ENCODE measurements around the gene MYT1.

The MYT1 gene

GRCh38 chr20:64210656-64211369 lies 46.6 kb downstream of the MYT1 start:
- Histone ChIP-seq H3K4me3 (ENCODE audit: extremely low read depth, insufficient read depth, low read length, poor library complexity, severe bottlenecking) (no peak overlapping the region), H3K36me3 (ENCODE audit: control insufficient read depth, insufficient read depth, low read length) (no peaks in the 10 kb centered on the region), H3K9me3 (ENCODE audit: control insufficient read depth, low read length) (no peaks in the 10 kb centered on the region), H3K27ac (ENCODE audit: low read depth, low read length, severe bottlenecking) (no peak overlapping the region), H3K4me1 (ENCODE audit: control insufficient read depth, insufficient read depth, low read length, poor library complexity, severe bottlenecking) (no peaks in the 10 kb centered on the region)
- 80 to 88% methylated on average over 8 to 13 of the region's 15 CpGs for WGBS, 2 experiments (ENCODE audit: insufficient coverage in 2 of 2)

GRCh38 chr20:64211874-64212658 lies 47.8 kb downstream of the MYT1 start:
- Histone ChIP-seq H3K27ac (ENCODE audit: low read depth, low read length, severe bottlenecking) (no peak overlapping the region), H3K36me3 (ENCODE audit: control insufficient read depth, insufficient read depth, low read length) (no peaks in the 10 kb centered on the region), H3K9me3 (ENCODE audit: control insufficient read depth, low read length) (no peaks in the 10 kb centered on the region), H3K4me1 (ENCODE audit: control insufficient read depth, insufficient read depth, low read length, poor library complexity, severe bottlenecking) (no peaks in the 10 kb centered on the region), H3K4me3 (ENCODE audit: extremely low read depth, insufficient read depth, low read length, poor library complexity, severe bottlenecking) (no peak overlapping the region)
- 78 to 91% methylated on average over 6 to 7 of the region's 21 CpGs for WGBS, 2 experiments (ENCODE audit: insufficient coverage in 2 of 2)

GRCh38 chr20:64212755-64213154 lies 48.5 kb downstream of the MYT1 start:
- Histone ChIP-seq H3K27ac (ENCODE audit: low read depth, low read length, severe bottlenecking) (no peak overlapping the region), H3K4me3 (ENCODE audit: extremely low read depth, insufficient read depth, low read length, poor library complexity, severe bottlenecking) (no peak overlapping the region), H3K9me3 (ENCODE audit: control insufficient read depth, low read length) (no peaks in the 10 kb centered on the region), H3K4me1 (ENCODE audit: control insufficient read depth, insufficient read depth, low read length, poor library complexity, severe bottlenecking) (no peaks in the 10 kb centered on the region), H3K36me3 (ENCODE audit: control insufficient read depth, insufficient read depth, low read length) (no peaks in the 10 kb centered on the region)
- WGBS, 2 experiments (ENCODE audit: insufficient coverage in 2 of 2): 76 to 81% methylated on average over 7 of the region's 7 CpGs

GRCh38 chr20:64214113-64214512 lies 49.9 kb downstream of the MYT1 start:
- H3K27ac ChIP-seq (ENCODE audit: low read depth, low read length, severe bottlenecking): no peak overlapping the region
- no peaks in the 10 kb centered on the region for H3K4me1 ChIP-seq (ENCODE audit: control insufficient read depth, insufficient read depth, low read length, poor library complexity, severe bottlenecking)
- no peaks in the 10 kb centered on the region for H3K36me3 ChIP-seq (ENCODE audit: control insufficient read depth, insufficient read depth, low read length)
- H3K4me3 ChIP-seq (ENCODE audit: extremely low read depth, insufficient read depth, low read length, poor library complexity, severe bottlenecking): no peak overlapping the region
- WGBS, 2 experiments (ENCODE audit: insufficient coverage in 2 of 2): 84 to 93% methylated on average over 10 of the region's 10 CpGs
- H3K9me3 ChIP-seq (ENCODE audit: control insufficient read depth, low read length): no peaks in the 10 kb centered on the region

GRCh38 chr20:64214952-64215351 lies 50.7 kb downstream of the MYT1 start:
- Histone ChIP-seq H3K4me3 (ENCODE audit: extremely low read depth, insufficient read depth, low read length, poor library complexity, severe bottlenecking) (no peak overlapping the region), H3K27ac (ENCODE audit: low read depth, low read length, severe bottlenecking) (no peak overlapping the region), H3K9me3 (ENCODE audit: control insufficient read depth, low read length) (no peaks in the 10 kb centered on the region), H3K36me3 (ENCODE audit: control insufficient read depth, insufficient read depth, low read length) (no peaks in the 10 kb centered on the region), H3K4me1 (ENCODE audit: control insufficient read depth, insufficient read depth, low read length, poor library complexity, severe bottlenecking) (no peaks in the 10 kb centered on the region)
- 81 to 82% methylated on average over 3 to 6 of the region's 6 CpGs for WGBS, 2 experiments (ENCODE audit: insufficient coverage in 2 of 2)

- Histone ChIP-seq H3K4me1 (ENCODE audit: control insufficient read depth, insufficient read depth, low read length, poor library complexity, severe bottlenecking) (no peaks in the 10 kb centered on the region), H3K4me3 (ENCODE audit: extremely low read depth, insufficient read depth, low read length, poor library complexity, severe bottlenecking) (no peak overlapping the region), H3K27ac (ENCODE audit: low read depth, low read length, severe bottlenecking) (no peak overlapping the region), H3K9me3 (ENCODE audit: control insufficient read depth, low read length) (no peaks in the 10 kb centered on the region), H3K36me3 (ENCODE audit: control insufficient read depth, insufficient read depth, low read length) (no peaks in the 10 kb centered on the region)
- WGBS, 2 experiments (ENCODE audit: insufficient coverage in 2 of 2): 91 to 92% methylated on average over 3 of the region's 3 CpGs
Observed at GRCh38 chr20:64216036-64216435, 51.8 kb downstream of the MYT1 start.

- 79 to 90% methylated on average over 6 to 7 of the region's 11 CpGs for WGBS, 2 experiments (ENCODE audit: insufficient coverage in 2 of 2)
- no peaks in the 10 kb centered on the region for H3K9me3 ChIP-seq (ENCODE audit: control insufficient read depth, low read length)
- no peak overlapping the region for H3K4me3 ChIP-seq (ENCODE audit: extremely low read depth, insufficient read depth, low read length, poor library complexity, severe bottlenecking)
- no peak overlapping the region for H3K27ac ChIP-seq (ENCODE audit: low read depth, low read length, severe bottlenecking)
- H3K36me3 ChIP-seq (ENCODE audit: control insufficient read depth, insufficient read depth, low read length): no peaks in the 10 kb centered on the region
- H3K4me1 ChIP-seq (ENCODE audit: control insufficient read depth, insufficient read depth, low read length, poor library complexity, severe bottlenecking): no peaks in the 10 kb centered on the region
Observed at GRCh38 chr20:64216910-64217309, 52.7 kb downstream of the MYT1 start.

- H3K27ac ChIP-seq (ENCODE audit: low read depth, low read length, severe bottlenecking): no peak overlapping the region
- H3K36me3 ChIP-seq (ENCODE audit: control insufficient read depth, insufficient read depth, low read length): no peaks in the 10 kb centered on the region
- no peak overlapping the region for H3K4me3 ChIP-seq (ENCODE audit: extremely low read depth, insufficient read depth, low read length, poor library complexity, severe bottlenecking)
- H3K9me3 ChIP-seq (ENCODE audit: control insufficient read depth, low read length): no peaks in the 10 kb centered on the region
- no peaks in the 10 kb centered on the region for H3K4me1 ChIP-seq (ENCODE audit: control insufficient read depth, insufficient read depth, low read length, poor library complexity, severe bottlenecking)
- 93 to 97% methylated on average over 9 to 10 of the region's 13 CpGs for WGBS, 2 experiments (ENCODE audit: insufficient coverage in 2 of 2)
Observed at GRCh38 chr20:64217539-64218221, 53.4 kb downstream of the MYT1 start.

DNA sequence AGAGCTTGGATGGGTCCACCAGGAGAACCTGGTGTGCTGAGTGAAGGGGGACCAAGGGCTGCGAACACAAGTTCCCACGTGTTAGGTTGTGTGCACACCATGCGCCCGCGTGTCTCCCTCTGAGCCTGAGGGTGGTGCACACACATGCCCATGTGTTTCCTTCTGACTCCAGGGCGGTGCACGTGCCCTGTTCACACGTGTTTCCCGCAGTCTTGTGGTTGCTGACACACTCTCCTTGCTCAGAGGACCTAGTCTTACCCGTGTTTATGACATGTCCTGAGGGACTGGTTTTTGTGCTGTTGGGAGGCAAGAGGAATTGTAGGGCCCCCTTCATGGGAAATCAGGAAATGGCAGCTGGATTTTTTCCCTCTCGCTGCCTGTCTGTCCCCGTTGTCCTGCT lies 55.0 kb downstream of the MYT1 start:
- WGBS, 2 experiments (ENCODE audit: insufficient coverage in 2 of 2): 93 to 94% methylated on average over 9 to 11 of the region's 12 CpGs
- peaks cover 11% of the 10 kb centered on the region for H3K4me1 ChIP-seq (ENCODE audit: control insufficient read depth, insufficient read depth, low read length, poor library complexity, severe bottlenecking)
- no peaks in the 10 kb centered on the region for H3K9me3 ChIP-seq (ENCODE audit: control insufficient read depth, low read length)

DNA sequence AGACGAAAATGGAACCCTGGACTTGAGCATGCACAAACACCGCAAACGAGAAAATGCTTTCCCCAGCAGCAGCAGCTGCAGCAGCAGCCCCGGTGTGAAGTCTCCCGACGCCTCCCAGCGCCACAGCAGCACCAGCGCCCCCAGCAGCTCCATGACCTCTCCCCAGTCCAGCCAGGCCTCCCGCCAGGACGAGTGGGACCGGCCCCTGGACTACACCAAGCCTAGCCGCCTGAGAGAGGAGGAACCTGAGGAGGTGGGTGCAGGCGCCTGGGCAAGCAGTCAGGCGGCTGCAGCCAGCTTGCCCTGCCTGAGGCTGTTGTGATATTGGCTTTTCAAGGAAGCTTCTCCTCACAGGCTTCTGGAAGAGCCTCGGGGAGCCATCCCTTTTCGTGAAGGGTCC lies 55.5 kb downstream of the MYT1 start:
- Histone ChIP-seq H3K36me3 (ENCODE audit: control insufficient read depth, insufficient read depth, low read length) (no peaks in the 10 kb centered on the region), H3K27ac (ENCODE audit: low read depth, low read length, severe bottlenecking) (no peak overlapping the region), H3K4me1 (ENCODE audit: control insufficient read depth, insufficient read depth, low read length, poor library complexity, severe bottlenecking) (peaks cover 17% of the 10 kb centered on the region), H3K4me3 (ENCODE audit: extremely low read depth, insufficient read depth, low read length, poor library complexity, severe bottlenecking) (no peak overlapping the region), H3K9me3 (ENCODE audit: control insufficient read depth, low read length) (no peaks in the 10 kb centered on the region)
- 85 to 93% methylated on average over 10 to 12 of the region's 16 CpGs for WGBS, 2 experiments (ENCODE audit: insufficient coverage in 2 of 2)

More for the DNA sequence above, 55.0 kb downstream of the MYT1 start:
- no peaks in the 10 kb centered on the region for H3K36me3 ChIP-seq (ENCODE audit: control insufficient read depth, insufficient read depth, low read length)
- no peak overlapping the region for H3K4me3 ChIP-seq (ENCODE audit: extremely low read depth, insufficient read depth, low read length, poor library complexity, severe bottlenecking)
- no peak overlapping the region for H3K27ac ChIP-seq (ENCODE audit: low read depth, low read length, severe bottlenecking)

All from mesodermal cell (in vitro differentiated cells).